ENCODE measurements around the gene SNTG2. TPM values are rescaled to one million over a fixed set of nuclear protein-coding genes. Genes with fewer than 3 reads are reported as not detected.

The SNTG2 gene
- polyA plus RNA-seq, 3 donors, result not detected

- H3K27ac Mint-ChIP-seq, result no peak overlapping the region
- WGBS (ENCODE audit: insufficient coverage), result 73% methylated on average over 11 of the region's 14 CpGs
- H3K4me2 ChIP-seq (replicated peaks; ENCODE audit: extremely low read depth, low read length, poor library complexity, severe bottlenecking), result no peak overlapping the region
Observed at GRCh38 chr2:1081451-1082225, 131.0 kb downstream of the SNTG2 start.

More at GRCh38 chr2:1081451-1082225, 131.0 kb downstream of the SNTG2 start:
- no peaks in the 10 kb centered on the region for H3K4me1 ChIP-seq (ENCODE audit: control insufficient read depth in 1 of 2, insufficient read depth in 2 of 2, low read length in 2 of 2)
- Mint-ChIP-seq H3K36me3 (no peaks in the 10 kb centered on the region), H3K27me3 (ENCODE audit: low read depth in 3 of 3) (peaks cover 0 to 2% (median 1%) of the 10 kb centered on the region in 3 donors), H3K4me1 (no peaks in the 10 kb centered on the region), H3K4me3 (no peak overlapping the region), H3K9me3 (peaks cover 0 to 3% (median 0%) of the 10 kb centered on the region in 7 donors)
- no peak overlapping the region for H3K27ac ChIP-seq (ENCODE audit: low read depth in 1 of 2, low read length in 2 of 2)
- H4K20me1 ChIP-seq (ENCODE audit: insufficient read depth, low read length), result no peaks in the 10 kb centered on the region
- intact Hi-C loops (cut with micrococcal nuclease), result no loop called here
- TF ChIP-seq CTCF (IDR thresholded peaks at IDR 0.05), result no peak
- H3K4me3 ChIP-seq (replicated peaks in 1 of 3; ENCODE audit: low read depth in 2 of 3, low read length in 3 of 3), result no peak overlapping the region
- H2AFZ ChIP-seq (ENCODE audit: insufficient read depth, low read depth, low read length, poor library complexity, severe bottlenecking), result no peak overlapping the region
- no peaks in the 10 kb centered on the region for H3K79me2 ChIP-seq (ENCODE audit: insufficient read depth, low read length)
- H3K36me3 ChIP-seq (replicated peaks in 1 of 2; ENCODE audit: control insufficient read depth in 1 of 2, insufficient read depth in 2 of 2, low read length in 2 of 2), result no peaks in the 10 kb centered on the region
- no peaks in the 10 kb centered on the region for H3K9me3 ChIP-seq (replicated peaks in 1 of 2; ENCODE audit: control insufficient read depth in 1 of 2, insufficient read depth in 1 of 2, low read length in 2 of 2)
- DNase-seq, result no peak
- no peaks in the 10 kb centered on the region for H3K27me3 ChIP-seq (ENCODE audit: control insufficient read depth in 2 of 2, insufficient read depth in 2 of 2, low read length in 2 of 2)
- H3K9ac ChIP-seq (ENCODE audit: insufficient read depth, low read length, poor library complexity, severe bottlenecking), result no peak overlapping the region

Data from CD14-positive monocyte (primary cell).